SK-N-SH (cell line): Measurements from ENCODE around the gene XG.

ENCODE experiments used
- CHD2 ChIP-seq: fragments of 150-350 bp; IDR thresholded peaks from 2 replicates; pipeline ENCODE4 v1.6.1; 2018; ENCODE audit warnings: low read length; ENCODE audit not compliant: partially characterized antibody
- CTCF ChIP-seq: fragments of 200-600 bp; sonication (generic); IDR thresholded peaks from 2 replicates; pipeline ENCODE4 v1.6.1; 2017; ENCODE audit warnings: antibody characterized with exemption, mild to moderate bottlenecking, moderate library complexity
- EP300 ChIP-seq, 2 experiments: IDR thresholded peaks; 2 replicates each; pipeline versions ENCODE4 v1.4.0 to v1.6.1; 2012; ENCODE audit warnings: borderline replicate concordance in 1 of 2, low read depth in 1 of 2, low read length in 1 of 2
- RAD21 ChIP-seq: IDR thresholded peaks from 2 replicates; pipeline ENCODE4 v1.6.1; 2012; ENCODE audit warnings: mild to moderate bottlenecking, low read length
- REST ChIP-seq: IDR thresholded peaks from 2 replicates; pipeline ENCODE4 v1.6.1; 2012; ENCODE audit warnings: mild to moderate bottlenecking, low read depth, low read length, moderate library complexity
- RFX5 ChIP-seq: IDR thresholded peaks from 2 replicates; pipeline ENCODE4 v1.6.1; 2012; ENCODE audit warnings: mild to moderate bottlenecking, improper control_type of control experiment, low read length
- TAF1 ChIP-seq: IDR thresholded peaks from 2 replicates; pipeline ENCODE4 v1.6.1; 2012; ENCODE audit warnings: low read depth, mild to moderate bottlenecking, low read length, moderate library complexity, borderline replicate concordance
- USF2 ChIP-seq: fragments of 150-350 bp; IDR thresholded peaks from 2 replicates; pipeline ENCODE4 v1.6.1; 2017; ENCODE audit warnings: antibody characterized with exemption, low read length, low read depth, borderline replicate concordance
- TF ChIP-seq, protein P1 (sequence below): fragments of 150-350 bp; IDR thresholded peaks from 2 replicates; pipeline ENCODE4 v1.6.1; 2016; ENCODE audit warnings: mild to moderate bottlenecking, low read depth, low read length

DNA sequence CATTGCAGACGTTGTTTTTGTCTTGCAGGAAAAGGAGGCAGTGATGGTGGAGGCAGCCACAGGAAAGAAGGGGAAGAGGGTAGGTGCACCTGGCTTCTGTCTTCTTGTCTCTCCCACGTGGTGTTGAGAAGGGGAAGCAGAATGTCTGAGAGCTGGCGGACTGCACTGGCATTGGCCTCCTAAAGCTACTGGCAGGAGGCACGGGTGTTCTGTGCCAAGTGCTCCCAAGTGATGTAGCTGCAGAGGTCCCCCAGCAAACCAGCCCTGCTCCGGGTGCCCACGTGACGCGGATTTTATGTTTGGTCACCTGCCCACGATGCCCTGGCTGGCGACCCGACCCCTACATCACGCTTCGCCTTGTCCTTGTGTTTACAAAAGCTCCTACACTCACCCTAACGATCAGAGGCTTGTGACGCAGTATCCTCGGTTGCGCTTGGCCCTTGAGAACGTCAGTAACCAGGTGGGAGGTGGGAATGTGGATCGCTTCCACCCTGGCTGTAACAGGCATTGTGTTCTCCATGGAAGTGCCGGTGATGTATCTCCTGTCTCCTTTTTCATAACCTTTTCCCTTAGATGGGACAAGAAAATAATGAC is 28.5 kb upstream of the XG start:
- no peak for TF ChIP-seq REST
- TF ChIP-seq USF2 = no peak
- no peak for TF ChIP-seq CHD2
- no peak for TF ChIP-seq CTCF
- no peak for TF ChIP-seq TAF1
- TF ChIP-seq RAD21 = no peak
- TF ChIP-seq, protein P1, sequence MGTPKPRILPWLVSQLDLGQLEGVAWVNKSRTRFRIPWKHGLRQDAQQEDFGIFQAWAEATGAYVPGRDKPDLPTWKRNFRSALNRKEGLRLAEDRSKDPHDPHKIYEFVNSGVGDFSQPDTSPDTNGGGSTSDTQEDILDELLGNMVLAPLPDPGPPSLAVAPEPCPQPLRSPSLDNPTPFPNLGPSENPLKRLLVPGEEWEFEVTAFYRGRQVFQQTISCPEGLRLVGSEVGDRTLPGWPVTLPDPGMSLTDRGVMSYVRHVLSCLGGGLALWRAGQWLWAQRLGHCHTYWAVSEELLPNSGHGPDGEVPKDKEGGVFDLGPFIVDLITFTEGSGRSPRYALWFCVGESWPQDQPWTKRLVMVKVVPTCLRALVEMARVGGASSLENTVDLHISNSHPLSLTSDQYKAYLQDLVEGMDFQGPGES = no peak
- no peak for TF ChIP-seq EP300 (IDR thresholded peaks at IDR 0.05; ENCODE audit: borderline replicate concordance in 1 of 2, low read depth in 1 of 2, low read length in 1 of 2)
- no peak for TF ChIP-seq RFX5
